ENCODE data around the gene ADAMTS5. TPM values are rescaled to one million over a fixed set of nuclear protein-coding genes. Genes with fewer than 3 reads are reported as not detected.

Gene ADAMTS5
- total and polyA plus RNA-seq, 2 of the 13 experiments (the other 11 are each of a cell fraction or from before 2014, with no cell fraction given), result not detected

DNA sequence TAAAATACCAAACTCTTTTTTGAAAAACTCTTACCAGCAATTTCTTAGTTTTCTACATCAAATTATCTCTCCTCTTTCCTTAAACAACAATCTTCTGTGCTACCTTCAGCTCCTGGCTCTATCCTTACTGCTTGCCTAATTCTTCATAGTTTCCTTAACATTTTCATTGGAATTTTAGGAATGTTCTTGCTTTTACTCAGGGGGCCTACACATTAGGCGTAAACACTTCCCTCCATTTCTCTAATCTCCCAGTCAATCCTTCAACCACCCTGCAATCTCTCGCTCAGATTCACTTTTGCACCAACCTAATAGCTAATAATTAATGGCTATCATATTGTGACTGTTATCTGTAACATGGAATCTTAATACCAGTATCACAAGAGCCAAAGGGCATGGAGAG is 50.1 kb downstream of the ADAMTS5 start:
- DNase-seq (ENCODE audit: low spot score) (no peak), ATAC-seq (no peak), FAIRE-seq (no peak)
- no peak overlapping the region for H3K4me3 ChIP-seq (replicated peaks in 1 of 3; ENCODE audit: insufficient read depth in 1 of 3, low read depth in 2 of 3, low read length in 3 of 3)
- no peak overlapping the region for H3K27ac ChIP-seq (ENCODE audit: extremely low read length, insufficient read depth, low read length)
- in situ Hi-C loops (cut with HindIII; ENCODE audit: extremely low pct_ligation_motif_present, low pct_unique_long_range_greater_than_20kb), result no loop called here
- ChIA-PET POLR2A (no interaction called here), CTCF (ENCODE audit: low intra/inter-chr PET ratio, low total read pairs) (no interaction called here)
- no peak overlapping the region for H2AFZ ChIP-seq (ENCODE audit: low read length)
- H3K79me2 ChIP-seq (ENCODE audit: insufficient read depth, low read length), result no peaks in the 10 kb centered on the region
- H3K4me1 ChIP-seq (ENCODE audit: insufficient read depth, low read length), result no peaks in the 10 kb centered on the region
- peaks cover 93% of the 10 kb centered on the region for H3K9me3 ChIP-seq (ENCODE audit: low read length)
- intact Hi-C loops (cut with micrococcal nuclease; ENCODE audit: unreplicated experiment), result no loop called here
- TF ChIP-seq CHCHD3 (CRISPR knock-in tag; IDR thresholded peaks at IDR 0.05) (no peak), ZNF260 (CRISPR knock-in tag; IDR thresholded peaks at IDR 0.05; ENCODE audit: borderline replicate concordance, low read depth) (no peak), IRF2 (CRISPR knock-in tag; IDR thresholded peaks at IDR 0.05) (no peak), GATAD2A (CRISPR knock-in tag; IDR thresholded peaks at IDR 0.05) (no peak), TCF7 (IDR thresholded peaks at IDR 0.05; ENCODE audit: low read depth) (no peak), BRCA1 (CRISPR knock-in tag; IDR thresholded peaks at IDR 0.05) (no peak), ZNF441 (CRISPR knock-in tag; IDR thresholded peaks at IDR 0.05; ENCODE audit: borderline replicate concordance) (no peak), ISL2 (CRISPR knock-in tag; IDR thresholded peaks at IDR 0.05) (no peak), FOXP1 (IDR thresholded peaks at IDR 0.05) (no peak), FOXP1 (CRISPR knock-in tag; IDR thresholded peaks at IDR 0.05) (no peak), FOXA1 (IDR thresholded peaks at IDR 0.05) (no peak), FOXA1 (CRISPR knock-in tag; IDR thresholded peaks at IDR 0.05) (no peak), ZC3H4 (CRISPR knock-in tag; IDR thresholded peaks at IDR 0.05; ENCODE audit: borderline replicate concordance) (no peak)
- TF ChIP-seq, protein P1, sequence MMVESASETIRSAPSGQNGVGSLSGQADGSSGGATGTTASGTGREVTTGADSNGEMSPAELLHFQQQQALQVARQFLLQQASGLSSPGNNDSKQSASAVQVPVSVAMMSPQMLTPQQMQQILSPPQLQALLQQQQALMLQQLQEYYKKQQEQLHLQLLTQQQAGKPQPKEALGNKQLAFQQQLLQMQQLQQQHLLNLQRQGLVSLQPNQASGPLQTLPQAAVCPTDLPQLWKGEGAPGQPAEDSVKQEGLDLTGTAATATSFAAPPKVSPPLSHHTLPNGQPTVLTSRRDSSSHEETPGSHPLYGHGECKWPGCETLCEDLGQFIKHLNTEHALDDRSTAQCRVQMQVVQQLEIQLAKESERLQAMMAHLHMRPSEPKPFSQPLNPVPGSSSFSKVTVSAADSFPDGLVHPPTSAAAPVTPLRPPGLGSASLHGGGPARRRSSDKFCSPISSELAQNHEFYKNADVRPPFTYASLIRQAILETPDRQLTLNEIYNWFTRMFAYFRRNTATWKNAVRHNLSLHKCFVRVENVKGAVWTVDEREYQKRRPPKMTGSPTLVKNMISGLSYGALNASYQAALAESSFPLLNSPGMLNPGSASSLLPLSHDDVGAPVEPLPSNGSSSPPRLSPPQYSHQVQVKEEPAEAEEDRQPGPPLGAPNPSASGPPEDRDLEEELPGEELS (CRISPR knock-in tag; IDR thresholded peaks at IDR 0.05), result no peak
- BruUV-seq (replicated peaks), result no TSS peak
- 47% methylated on average over 2 of the region's 2 CpGs for WGBS (ENCODE audit: low lambda C conversion rate)
- no peak overlapping the region for H3K4me2 ChIP-seq (ENCODE audit: low read depth, low read length)
- H4K20me1 ChIP-seq (ENCODE audit: insufficient read depth, low read length), result no peaks in the 10 kb centered on the region
- no peaks in the 10 kb centered on the region for H3K36me3 ChIP-seq (replicated peaks in 1 of 2; ENCODE audit: control insufficient read depth in 1 of 2, insufficient read depth in 2 of 2, low read length in 2 of 2)
- H3K27me3 ChIP-seq (ENCODE audit: control insufficient read depth in 1 of 2, insufficient read depth in 2 of 2, low read length in 2 of 2), result no peaks in the 10 kb centered on the region
- no peak overlapping the region for H3K9ac ChIP-seq (ENCODE audit: insufficient read depth, low read depth, low read length)

Data from HepG2 (cell line).